ENCODE measurements around the gene UNC5C. TPM values are rescaled to one million over a fixed set of nuclear protein-coding genes. Genes with fewer than 3 reads are reported as not detected.

Gene UNC5C
- total RNA-seq, 1 experiment from 2014 or later: 0.11 TPM

GRCh38 chr4:95534032-95534431 is 14.7 kb downstream of the UNC5C start:
- H3K4me1 ChIP-seq (ENCODE audit: insufficient read depth, low read length, poor library complexity, severe bottlenecking): no peaks in the 10 kb centered on the region
- BruUV-seq (replicated peaks): no TSS peak
- H3K27me3 ChIP-seq (replicated peaks; ENCODE audit: insufficient read depth, low read depth, low read length, poor library complexity): no peaks in the 10 kb centered on the region
- no peaks in the 10 kb centered on the region for H3K9me3 ChIP-seq (ENCODE audit: low read depth, low read length, poor library complexity, severe bottlenecking)
- H3K27ac ChIP-seq (ENCODE audit: low read depth, low read length, poor library complexity, severe bottlenecking): no peak overlapping the region
- TF ChIP-seq CTCF (conservative IDR thresholded peaks at IDR 0.05; ENCODE audit: low read depth, low read length): no peak
- no peak for TF ChIP-seq EZH2 (IDR thresholded peaks at IDR 0.05; ENCODE audit: borderline replicate concordance, low read depth, low read length, poor library complexity, severe bottlenecking)
- no peak for DNase-seq (ENCODE audit: low spot score)
- intact Hi-C loops (cut with micrococcal nuclease; ENCODE audit: unreplicated experiment): no loop called here
- no peak overlapping the region for H3K4me3 ChIP-seq (ENCODE audit: low read depth, low read length, poor library complexity, severe bottlenecking)
- ChIA-PET CTCF (no interaction called here), POLR2A (ENCODE audit: low non-redundant PET) (no interaction called here)
- H3K36me3 ChIP-seq (ENCODE audit: insufficient read depth, low read length, poor library complexity, severe bottlenecking): no peaks in the 10 kb centered on the region

- CTCF ChIA-PET: no interaction called here
- H3K4me1 ChIP-seq (ENCODE audit: insufficient read depth, low read length, poor library complexity, severe bottlenecking): no peaks in the 10 kb centered on the region
- H3K36me3 ChIP-seq (ENCODE audit: insufficient read depth, low read length, poor library complexity, severe bottlenecking): no peaks in the 10 kb centered on the region
- H3K4me3 ChIP-seq (ENCODE audit: low read depth, low read length, poor library complexity, severe bottlenecking): no peak overlapping the region
- no TSS peak for BruUV-seq (replicated peaks)
- H3K27me3 ChIP-seq (replicated peaks; ENCODE audit: insufficient read depth, low read depth, low read length, poor library complexity): no peaks in the 10 kb centered on the region
- POLR2A ChIA-PET (ENCODE audit: low non-redundant PET): no interaction called here
- DNase-seq (ENCODE audit: low spot score): no peak
- TF ChIP-seq CTCF (conservative IDR thresholded peaks at IDR 0.05; ENCODE audit: low read depth, low read length): no peak
- no peak for TF ChIP-seq EZH2 (IDR thresholded peaks at IDR 0.05; ENCODE audit: borderline replicate concordance, low read depth, low read length, poor library complexity, severe bottlenecking)
- no peak overlapping the region for H3K27ac ChIP-seq (ENCODE audit: low read depth, low read length, poor library complexity, severe bottlenecking)
- H3K9me3 ChIP-seq (ENCODE audit: low read depth, low read length, poor library complexity, severe bottlenecking): no peaks in the 10 kb centered on the region
- intact Hi-C loops (cut with micrococcal nuclease; ENCODE audit: unreplicated experiment): no loop called here
These were observed 15.5 kb downstream of the UNC5C start for GRCh38 chr4:95533254-95533653.

- TF ChIP-seq EZH2 (IDR thresholded peaks at IDR 0.05; ENCODE audit: borderline replicate concordance, low read depth, low read length, poor library complexity, severe bottlenecking): no peak
- no peak for TF ChIP-seq CTCF (conservative IDR thresholded peaks at IDR 0.05; ENCODE audit: low read depth, low read length)
- Histone ChIP-seq H3K36me3 (ENCODE audit: insufficient read depth, low read length, poor library complexity, severe bottlenecking) (no peaks in the 10 kb centered on the region), H3K27me3 (replicated peaks; ENCODE audit: insufficient read depth, low read depth, low read length, poor library complexity) (no peaks in the 10 kb centered on the region), H3K27ac (ENCODE audit: low read depth, low read length, poor library complexity, severe bottlenecking) (no peak overlapping the region), H3K4me3 (ENCODE audit: low read depth, low read length, poor library complexity, severe bottlenecking) (no peak overlapping the region), H3K9me3 (ENCODE audit: low read depth, low read length, poor library complexity, severe bottlenecking) (no peaks in the 10 kb centered on the region), H3K4me1 (ENCODE audit: insufficient read depth, low read length, poor library complexity, severe bottlenecking) (no peaks in the 10 kb centered on the region)
- intact Hi-C loops (cut with micrococcal nuclease; ENCODE audit: unreplicated experiment): no loop called here
- ChIA-PET POLR2A (ENCODE audit: low non-redundant PET) (no interaction called here), CTCF (no interaction called here)
- BruUV-seq (replicated peaks): no TSS peak
- DNase-seq (ENCODE audit: low spot score): no peak
These were observed 16.5 kb downstream of the UNC5C start for GRCh38 chr4:95532305-95532704.
